Subcutaneous adipose tissue (tissue), 4 donors: ENCODE measurements around the gene RTL1. TPM values are rescaled to one million over a fixed set of nuclear protein-coding genes. Genes with fewer than 3 reads are reported as not detected.

Experiments used
- CTCF ChIP-seq: fragments of 450-650 bp; IDR thresholded peaks from one replicate; pipeline ENCODE4 v1.5.1; 2016; ENCODE audit warnings: low read depth, mild to moderate bottlenecking, control low read depth, antibody characterized with exemption, moderate library complexity
- total RNA-seq, 4 donors: library from RNA; depleted of rRNA; stranded (reverse); fragments of >200 nt; gene quantifications; one replicate each; pipeline ENCODE4 v1.1.0, GENCODE V29; 2016

Gene RTL1
- total RNA-seq, 4 donors from 2014 or later: not detected

DNA sequence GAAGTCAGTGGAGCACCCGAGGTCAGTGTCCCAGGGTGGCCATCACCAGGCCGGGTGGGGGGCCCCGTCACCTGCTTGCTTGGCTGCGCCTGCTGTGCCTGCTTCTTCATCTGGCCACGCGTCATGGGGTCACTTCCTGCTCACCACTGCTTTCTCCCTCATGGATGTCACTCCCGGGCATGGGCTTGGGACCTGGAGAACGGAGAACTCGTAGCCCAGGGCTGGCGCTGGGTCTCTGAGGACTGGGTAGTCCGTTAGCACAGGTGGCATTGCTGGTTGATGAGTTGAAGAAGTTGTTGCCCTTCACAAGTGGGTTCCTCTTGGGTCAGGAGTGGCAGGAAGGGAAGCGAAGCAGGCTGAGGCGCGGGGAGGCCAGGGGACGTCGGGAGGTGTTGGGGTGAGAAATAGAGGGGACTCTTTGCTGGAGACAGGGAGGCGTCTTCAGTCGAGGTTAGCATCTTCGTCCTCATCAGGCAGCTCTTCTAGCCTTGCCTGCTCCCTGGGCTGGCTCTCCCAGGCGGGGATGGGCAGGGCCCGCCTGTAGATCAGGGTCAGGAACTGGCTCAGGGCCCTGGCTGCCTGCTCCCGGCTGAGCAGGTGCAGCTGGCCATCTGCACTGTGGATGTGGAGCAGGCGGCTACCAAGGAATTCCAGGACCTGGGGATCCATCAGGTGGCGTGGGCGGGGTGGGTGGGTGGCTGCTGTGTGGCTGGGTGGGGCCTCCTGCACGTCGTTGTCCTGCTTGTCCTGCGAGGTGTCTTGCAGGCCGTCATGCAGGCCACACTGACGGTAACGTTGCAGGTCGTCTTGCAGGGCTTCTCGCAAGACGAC, 23.0 kb downstream of the RTL1 start:
- no peak for TF ChIP-seq CTCF

- TF ChIP-seq CTCF: no peak
Measured at GRCh38 chr14:100879782-100880181, 23.7 kb downstream of the RTL1 start.

DNA sequence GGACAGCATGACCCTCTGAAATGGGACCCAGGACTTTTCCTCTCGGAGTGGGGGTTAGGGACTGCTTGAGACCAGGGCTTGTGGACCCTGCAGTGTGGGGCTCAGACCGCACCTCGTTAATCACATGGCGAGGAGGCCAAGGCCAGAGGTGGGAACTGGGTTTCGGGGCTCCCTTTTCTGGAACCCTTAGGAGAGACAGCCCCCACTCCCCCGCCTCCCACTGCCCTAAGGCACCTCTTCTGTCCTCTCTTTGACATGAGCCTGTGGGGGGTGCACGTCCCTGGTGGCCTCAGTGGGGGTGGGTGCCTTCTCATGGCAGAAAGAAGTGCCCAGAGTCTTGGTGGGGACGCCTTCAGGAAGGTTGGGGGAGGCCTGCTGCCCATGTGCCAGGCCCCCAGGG, 24.3 kb downstream of the RTL1 start:
- TF ChIP-seq CTCF: no peak

DNA sequence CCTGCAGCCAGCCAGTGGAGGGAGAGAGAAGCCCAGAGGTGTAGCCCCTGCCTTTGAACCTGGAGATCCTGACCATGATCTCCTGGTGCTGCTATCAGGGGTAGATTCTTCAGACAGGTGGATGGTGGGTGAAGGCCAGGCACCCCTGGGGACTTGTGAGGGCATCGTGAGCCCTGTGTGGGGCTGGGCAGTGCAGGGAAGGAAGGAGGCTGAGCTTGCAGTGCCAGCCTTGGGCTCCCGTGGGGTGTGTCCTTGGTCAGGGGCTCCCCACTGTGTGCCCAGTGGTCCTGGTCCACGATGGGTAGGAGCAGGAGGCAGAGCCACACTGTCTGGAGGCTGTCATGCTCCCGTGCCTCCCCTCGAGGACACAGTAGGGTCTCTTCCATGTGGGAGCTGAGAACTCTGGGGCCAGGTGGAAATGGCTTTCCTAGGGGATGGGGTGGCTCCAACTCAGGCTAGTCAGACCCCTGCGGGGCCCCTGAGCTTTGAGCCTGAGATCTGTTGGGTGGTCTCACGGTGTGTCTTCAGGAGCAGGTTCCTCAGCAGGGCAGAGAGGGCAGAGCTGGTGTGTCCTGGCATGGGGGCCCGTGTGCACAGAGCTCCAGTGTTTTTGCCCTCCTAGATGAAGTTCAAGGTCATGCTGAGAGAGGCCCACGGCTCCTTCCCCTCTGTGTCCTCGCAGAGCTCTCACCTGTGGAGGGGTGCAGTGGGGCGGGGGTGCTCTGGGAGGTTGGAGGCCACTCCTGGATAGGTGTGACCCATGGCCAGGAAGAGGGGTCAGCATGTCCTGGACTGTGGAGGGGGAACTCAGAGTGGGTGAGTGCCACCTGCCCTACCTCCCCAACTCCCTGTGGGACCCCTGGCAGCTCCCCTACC, 25.0 kb downstream of the RTL1 start:
- no peak for TF ChIP-seq CTCF

- no peak for TF ChIP-seq CTCF
Measured at GRCh38 chr14:100875861-100876590, 27.5 kb downstream of the RTL1 start.

DNA sequence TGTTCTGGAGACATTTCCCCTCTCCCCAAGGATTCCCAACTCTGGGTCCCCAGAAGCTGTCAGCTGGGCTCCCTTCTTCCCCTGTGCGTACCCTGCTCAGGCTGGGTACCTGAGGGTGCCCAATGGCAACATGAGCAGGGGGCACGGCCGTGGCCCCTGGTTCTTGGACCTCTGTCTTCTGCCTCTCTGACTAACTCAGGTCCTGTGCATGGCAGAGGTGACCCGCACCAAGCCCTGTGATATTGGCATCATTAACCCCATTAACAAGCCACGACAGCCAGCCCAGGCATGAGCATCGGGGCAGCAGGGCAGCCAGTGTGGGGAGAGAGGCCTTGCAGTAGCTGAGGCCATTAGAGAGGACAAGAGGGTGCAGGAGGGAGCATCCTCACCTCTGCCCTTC, 28.4 kb downstream of the RTL1 start:
- TF ChIP-seq CTCF: no peak
